IMR-90 (cell line): ENCODE results near the gene CDC42EP1. TPM values are rescaled to one million over a fixed set of nuclear protein-coding genes. Genes with fewer than 3 reads are reported as not detected.

Experiments used
- ATAC-seq: fragments of 200-7000 bp; cut with Tn5 transposase; 2 replicates; pipeline ENCODE4 v1.9.1; 2020; ENCODE audit warnings: low read depth, mild to moderate bottlenecking, moderate library complexity
- BruUV-seq: library from RNA; stranded (reverse); fragments of 400-500 nt; replicated peaks from 2 replicates; lab custom pipeline; 2021; lab: Mats Ljungman, UMichigan
- CTCF ChIA-PET: fragments of 300-600 bp; formaldehyde crosslinking; extraction: SDS; loops from one replicate; lab custom pipeline; 2021; ENCODE audit warnings: antibody characterized with exemption; lab: Yijun Ruan, JAX
- POLR2A ChIA-PET: fragments of 300-600 bp; sonication (Branson Sonifier 250); formaldehyde crosslinking; loops from one replicate; lab custom pipeline; 2022; ENCODE audit warnings: antibody characterized with exemption; ENCODE audit not compliant: unreplicated experiment; lab: Charles Lee
- DNase-seq: peaks from one replicate; pipeline ENCODE4 v3.0.0; 2013
- H2AFZ ChIP-seq: replicated peaks from 2 replicates; pipeline ENCODE3; 2013; ENCODE audit warnings: low read length, mild to moderate bottlenecking; ENCODE audit not compliant: poor library complexity
- H2AK5ac ChIP-seq: 2 replicates; pipeline ENCODE4 v1.6.1; 2013; ENCODE audit warnings: low read depth, low read length, inconsistent platforms
- H2AK9ac ChIP-seq: replicated peaks from 2 replicates; pipeline ENCODE3; 2013; ENCODE audit warnings: mild to moderate bottlenecking, low read depth, low read length, moderate library complexity; ENCODE audit not compliant: poor library complexity
- H2BK120ac ChIP-seq: 2 replicates; pipeline ENCODE4 v1.6.1; 2013; ENCODE audit warnings: low read depth, low read length, inconsistent platforms
- H2BK15ac ChIP-seq: 3 replicates; pipeline ENCODE4 v1.6.1; 2013; ENCODE audit warnings: low read depth, low read length, inconsistent platforms
- H2BK20ac ChIP-seq: 2 replicates; pipeline ENCODE4 v1.6.1; 2013; ENCODE audit warnings: low read depth, mild to moderate bottlenecking, inconsistent platforms, low read length, moderate library complexity
- H2BK5ac ChIP-seq: 2 replicates; pipeline ENCODE4 v1.6.1; 2013; ENCODE audit warnings: mild to moderate bottlenecking, low read depth, low read length, inconsistent platforms; ENCODE audit not compliant: poor library complexity, severe bottlenecking
- H3K14ac ChIP-seq: replicated peaks from 2 replicates; pipeline ENCODE4 v1.6.1; 2013; ENCODE audit warnings: low read depth, low read length, inconsistent platforms
- H3K18ac ChIP-seq: 2 replicates; pipeline ENCODE4 v1.6.1; 2013; ENCODE audit warnings: low read depth, low read length, control low read depth
- H3K23ac ChIP-seq: 2 replicates; pipeline ENCODE4 v1.6.1; 2013; ENCODE audit warnings: low read depth, low read length, inconsistent platforms
- H3K27ac ChIP-seq: 2 replicates; pipeline ENCODE4 v1.5.1; 2013; ENCODE audit warnings: mild to moderate bottlenecking, control low read depth, low read length; ENCODE audit not compliant: insufficient read depth
- H3K27me3 ChIP-seq: 2 replicates; pipeline ENCODE4 v1.6.1; 2013; ENCODE audit warnings: low read length; ENCODE audit not compliant: control insufficient read depth, insufficient read depth
- H3K36me3 ChIP-seq: 2 replicates; pipeline ENCODE4 v1.6.1; 2013; ENCODE audit warnings: low read length, mixed read lengths; ENCODE audit not compliant: control insufficient read depth, insufficient read depth
- H3K4ac ChIP-seq: 2 replicates; pipeline ENCODE4 v1.6.1; 2013; ENCODE audit warnings: low read depth, low read length, inconsistent platforms
- H3K4me1 ChIP-seq: 2 replicates; pipeline ENCODE4 v1.6.1; 2013; ENCODE audit warnings: low read length, mixed read lengths; ENCODE audit not compliant: control insufficient read depth, insufficient read depth
- H3K4me2 ChIP-seq: 2 replicates; pipeline ENCODE4 v1.6.1; 2013; ENCODE audit warnings: low read depth, mild to moderate bottlenecking, control low read depth, low read length, moderate library complexity
- H3K4me3 ChIP-seq: 2 replicates; pipeline ENCODE4 v1.5.1; 2013; ENCODE audit warnings: low read depth, mild to moderate bottlenecking, control low read depth, low read length, moderate library complexity; ENCODE audit not compliant: insufficient read depth
- H3K56ac ChIP-seq: 2 replicates; pipeline ENCODE4 v1.6.1; 2013; ENCODE audit warnings: low read length, inconsistent platforms; ENCODE audit not compliant: insufficient read depth; ENCODE audit errors: extremely low read depth
- H3K79me1 ChIP-seq, 2 experiments: 2 replicates each; pipeline ENCODE4 v1.6.1; 2013; ENCODE audit warnings: low read length in 2 of 2, inconsistent platforms in 1 of 2, low read depth in 1 of 2
- H3K9ac ChIP-seq: 2 replicates; pipeline ENCODE4 v1.6.1; 2013; ENCODE audit warnings: low read depth, low read length, control low read depth
- H3K9me1 ChIP-seq: 2 replicates; pipeline ENCODE4 v1.6.1; 2013; ENCODE audit warnings: low read length, inconsistent platforms; ENCODE audit not compliant: insufficient read depth
- H3K9me3 ChIP-seq: 2 replicates; pipeline ENCODE4 v1.6.1; 2013; ENCODE audit warnings: low read length; ENCODE audit not compliant: control insufficient read depth, insufficient read depth
- H4K20me1 ChIP-seq: 2 replicates; pipeline ENCODE4 v1.6.1; 2013; ENCODE audit warnings: low read length, inconsistent platforms; ENCODE audit not compliant: insufficient read depth
- H4K5ac ChIP-seq: 2 replicates; pipeline ENCODE4 v1.6.1; 2013; ENCODE audit warnings: mild to moderate bottlenecking, low read depth, low read length, control low read depth
- H4K8ac ChIP-seq, 2 experiments: 2 replicates each; pipeline ENCODE4 v1.6.1; 2013; ENCODE audit warnings: low read depth in 2 of 2, low read length in 2 of 2, control low read depth in 1 of 2, inconsistent platforms in 1 of 2
- H4K91ac ChIP-seq: 2 replicates; pipeline ENCODE4 v1.6.1; 2013; ENCODE audit warnings: low read depth, low read length, inconsistent platforms; ENCODE audit not compliant: insufficient read depth
- BHLHE40 ChIP-seq: fragments of 150-350 bp; IDR thresholded peaks from 2 replicates; pipeline ENCODE4 v1.6.1; 2016; ENCODE audit warnings: mild to moderate bottlenecking, low read depth, low read length
- MAZ ChIP-seq: IDR thresholded peaks from 2 replicates; pipeline ENCODE4 v1.6.1; 2012; ENCODE audit warnings: low read depth, mild to moderate bottlenecking, low read length, improper control_type of control experiment, moderate library complexity, borderline replicate concordance
- NFE2L2 ChIP-seq: fragments of 150-350 bp; IDR thresholded peaks from 2 replicates; pipeline ENCODE4 v1.6.1; 2016; ENCODE audit warnings: low read depth, mild to moderate bottlenecking, low read length
- RAD21 ChIP-seq: IDR thresholded peaks from 2 replicates; pipeline ENCODE4 v1.6.1; 2012; ENCODE audit warnings: low read length, improper control_type of control experiment
- RCOR1 ChIP-seq: IDR thresholded peaks from 2 replicates; pipeline ENCODE4 v1.6.1; 2012; ENCODE audit warnings: mild to moderate bottlenecking, low read length, improper control_type of control experiment; ENCODE audit not compliant: insufficient replicate concordance
- RFX5 ChIP-seq: IDR thresholded peaks from 2 replicates; pipeline ENCODE4 v1.8.0; 2012; ENCODE audit warnings: low read depth, mild to moderate bottlenecking, low read length, moderate library complexity
- SMC3 ChIP-seq: fragments of 150-350 bp; IDR thresholded peaks from 2 replicates; pipeline ENCODE4 v1.6.1; 2016; ENCODE audit warnings: low read depth, mild to moderate bottlenecking, antibody characterized with exemption, low read length, moderate library complexity
- WGBS, 2 experiments: methylation state at CpG; one replicate each; pipeline versions ENCODE4 v1.1.5 to v1.1.7; 2013; ENCODE audit warnings: missing lambda C conversion rate in 2 of 2; ENCODE audit not compliant: insufficient read length in 1 of 2; ENCODE audit errors: extremely low coverage in 2 of 2; 5-methylcytosine and 5-hydroxymethylcytosine counted together
- dilution Hi-C: fragments of 300-500 bp; cut with HindIII; formaldehyde crosslinking; loops from one replicate; pipeline ENCODE4 v1.14.3; 2018; ENCODE audit warnings: low sequenced_read_pairs; ENCODE audit not compliant: unreplicated experiment
- in situ Hi-C: fragments of 300-500 bp; cut with MboI; formaldehyde crosslinking; loops from 3 replicates; pipeline ENCODE4 v1.14.3; 2019; ENCODE audit warnings: low sequenced_read_pairs, inconsistent platforms, mixed read lengths
- intact Hi-C: fragments of 100-400 bp; cut with micrococcal nuclease; formaldehyde crosslinking; loops from 2 replicates; pipeline ENCODE4 v1.10.0; 2022
- polyA plus RNA-seq, 3 experiments: library from polyadenylated mRNA; depleted of rRNA; stranded (reverse); fragments of >200 nt; gene quantifications; 2 replicates each; pipeline ENCODE4 v1.2.3, GENCODE V29; 2012; ENCODE audit warnings: low replicate concordance in 1 of 3
- total RNA-seq: library from RNA; depleted of rRNA; stranded (reverse); fragments of >200 nt; gene quantifications from 2 replicates; pipeline ENCODE4 v1.2.3, GENCODE V29; 2012

The CDC42EP1 gene
- total and polyA plus RNA-seq, 2 of the 4 experiments (the other 2 are of a cell fraction): 4.7 to 47.3 TPM

GRCh38 chr22:37578002-37578401, 17.7 kb downstream of the CDC42EP1 start:
- Histone ChIP-seq H2BK5ac (no peak overlapping the region), H2AFZ (no peak overlapping the region), H4K20me1 (no peaks in the 10 kb centered on the region; the same call in 1 of the 2 replicates), H3K4me1 (peaks cover 3% of the 10 kb centered on the region), H3K36me3 (no peaks in the 10 kb centered on the region; the same call in 1 of the 2 replicates), H2BK15ac (no peak overlapping the region), H3K27ac (no peak overlapping the region), H4K5ac (no peak overlapping the region), H3K14ac (no peak overlapping the region), H3K56ac (no peak overlapping the region), H2AK9ac (no peak overlapping the region), H3K79me1 (no peaks in the 10 kb centered on the region), H3K9me3 (no peaks in the 10 kb centered on the region), H3K4me2 (no peak overlapping the region), H3K18ac (no peak overlapping the region), H3K23ac (no peak overlapping the region), H2AK5ac (no peak overlapping the region), H3K9me1 (no peaks in the 10 kb centered on the region), H4K91ac (no peak overlapping the region), H3K4ac (no peak overlapping the region), H2BK120ac (no peak overlapping the region), H3K4me3 (no peak overlapping the region), H4K8ac (no peak overlapping the region), H2BK20ac (no peak overlapping the region), H3K9ac (no peak overlapping the region), H3K27me3 (peaks cover 6% of the 10 kb centered on the region; the same call in 1 of the 2 replicates)
- no TSS peak for BruUV-seq
- no CpG with 5 or more reads among the region's 5 CpGs for WGBS, 2 experiments
- intact Hi-C loops: no loop called here
- TF ChIP-seq RFX5 (no peak), SMC3 (no peak), NFE2L2 (no peak), BHLHE40 (no peak), RCOR1 (no peak), RAD21 (no peak), MAZ (no peak)
- no peak for DNase-seq
- ChIA-PET CTCF (no interaction called here), POLR2A (no interaction called here)
- no peak for ATAC-seq
- dilution Hi-C loops: no loop called here
- in situ Hi-C loops: no loop called here
